Lower leg skin (tissue), 4 donors: Measurements from ENCODE around the gene EML4. TPM values are rescaled to one million over a fixed set of nuclear protein-coding genes. Genes with fewer than 3 reads are reported as not detected.

Experiments
- DNase-seq, 2 donors: peaks; one replicate each; pipeline ENCODE4 v3.0.0-alpha.2; 2019; ENCODE audit warnings: low spot score in 2 of 2
- H3K4me3 ChIP-seq: fragments of 200-600 bp; sonication (generic); 2 replicates; pipeline ENCODE4 v1.5.1; 2017; ENCODE audit warnings: mild to moderate bottlenecking, low read depth; ENCODE audit not compliant: poor library complexity, severe bottlenecking
- CTCF ChIP-seq, 3 donors: fragments of 450-650 bp; IDR thresholded peaks; one replicate each; pipeline ENCODE4 v1.5.1; 2016; ENCODE audit warnings: antibody characterized with exemption in 3 of 3, mild to moderate bottlenecking in 3 of 3, moderate library complexity in 2 of 3
- POLR2A ChIP-seq, 2 donors: fragments of 450-650 bp; IDR thresholded peaks; one replicate each; pipeline ENCODE4 v1.6.1; 2016 to 2017; ENCODE audit warnings: antibody characterized with exemption in 2 of 2, mild to moderate bottlenecking in 1 of 2, moderate library complexity in 1 of 2
- WGBS, 2 donors: methylation state at CpG; one replicate each; pipeline ENCODE4 v1.1.5; 2018; 5-methylcytosine and 5-hydroxymethylcytosine counted together
- intact Hi-C: fragments of 100-400 bp; cut with DNase I; formaldehyde crosslinking; loops from one replicate; pipeline ENCODE4 v1.15.0; 2023; ENCODE audit warnings: low total_unique reads
- total RNA-seq, 4 donors: library from RNA; depleted of rRNA; stranded (reverse); fragments of >200 nt; gene quantifications; one replicate each; pipeline ENCODE4 v1.1.0, GENCODE V29; 2016

EML4 gene
- total RNA-seq, 4 donors from 2014 or later, result 29.5 to 37.4 (median 33.6) TPM

GRCh38 chr2:42319265-42319664 is 150.1 kb downstream of the EML4 start:
- intact Hi-C loops, result no loop called here
- WGBS, 2 donors, result 95 to 96% methylated on average over 5 of the region's 5 CpGs
- H3K4me3 ChIP-seq, result no peak overlapping the region
- TF ChIP-seq POLR2A (IDR thresholded peaks at IDR 0.05) (no peak), CTCF (IDR thresholded peaks at IDR 0.05) (no peak)
- no peak for DNase-seq

- H3K4me3 ChIP-seq, result no peak overlapping the region
- DNase-seq, result no peak
- WGBS, 2 donors, result 69 to 91% methylated on average over 2 of the region's 2 CpGs
- intact Hi-C loops, result no loop called here
- TF ChIP-seq POLR2A (IDR thresholded peaks at IDR 0.05), result no peak
- TF ChIP-seq CTCF (IDR thresholded peaks at IDR 0.05), result no peak
Observed at GRCh38 chr2:42321452-42322064, 152.4 kb downstream of the EML4 start.

- H3K4me3 ChIP-seq, result no peak overlapping the region
- WGBS, 2 donors, result 94 to 96% methylated on average over 4 of the region's 4 CpGs
- TF ChIP-seq CTCF (IDR thresholded peaks at IDR 0.05) (no peak), POLR2A (IDR thresholded peaks at IDR 0.05) (no peak)
- no peak for DNase-seq
- intact Hi-C loops, result no loop called here
Observed at GRCh38 chr2:42324244-42324643, 155.1 kb downstream of the EML4 start.

- no peak for DNase-seq
- intact Hi-C loops, result no loop called here
- 70% methylated on average over 2 of the region's 2 CpGs for WGBS, 2 donors
- H3K4me3 ChIP-seq, result no peak overlapping the region
- TF ChIP-seq POLR2A (IDR thresholded peaks at IDR 0.05) (no peak), CTCF (IDR thresholded peaks at IDR 0.05) (no peak)
Observed at GRCh38 chr2:42324949-42325348, 155.8 kb downstream of the EML4 start.

GRCh38 chr2:42325609-42326008 is 156.5 kb downstream of the EML4 start:
- no peak for DNase-seq
- no peak for TF ChIP-seq POLR2A (IDR thresholded peaks at IDR 0.05)
- no peak for TF ChIP-seq CTCF (IDR thresholded peaks at IDR 0.05)
- 55 to 82% methylated on average over 1 of the region's 1 CpG for WGBS, 2 donors
- intact Hi-C loops, result no loop called here
- H3K4me3 ChIP-seq, result no peak overlapping the region

- intact Hi-C loops, result no loop called here
- no peak overlapping the region for H3K4me3 ChIP-seq
- no peak for DNase-seq
- 61 to 63% methylated on average over 4 of the region's 4 CpGs for WGBS, 2 donors
- TF ChIP-seq POLR2A (IDR thresholded peaks at IDR 0.05), result no peak
- TF ChIP-seq CTCF (IDR thresholded peaks at IDR 0.05), result no peak
Observed at GRCh38 chr2:42327125-42327524, 158.0 kb downstream of the EML4 start.
